Kasumi-1 (cell line): Measurements from ENCODE around the gene ZNF385C.

Source experiments
- DNase-seq, 2 experiments: peaks; one replicate each; lab custom pipeline; 2025; lab: John Stamatoyannopoulos, UW

Gene ZNF385C

GRCh38 chr17:42107597-42108576 lies 9.6 kb upstream of the ZNF385C start:
- DNase-seq = no peak

DNA sequence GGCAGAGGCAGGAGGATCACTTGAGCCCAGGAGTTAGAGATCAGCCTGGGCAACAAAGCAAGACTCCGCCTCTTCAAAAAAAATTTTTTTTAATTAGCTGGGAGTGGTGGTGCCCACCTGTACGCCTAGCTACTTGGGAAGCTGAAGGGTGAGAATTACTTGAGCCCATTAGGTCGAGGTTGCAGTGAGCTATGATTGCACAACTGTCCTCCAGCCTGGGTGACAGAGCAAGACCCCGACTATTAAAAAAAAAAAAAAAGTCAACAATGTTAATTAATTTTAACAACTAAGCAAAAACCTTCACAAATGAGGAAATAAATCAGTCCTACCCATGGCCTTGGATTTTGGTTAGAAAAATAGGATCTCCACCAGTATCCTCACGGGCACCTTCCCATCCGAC lies 8.9 kb upstream of the ZNF385C start:
- DNase-seq = no peak

DNA sequence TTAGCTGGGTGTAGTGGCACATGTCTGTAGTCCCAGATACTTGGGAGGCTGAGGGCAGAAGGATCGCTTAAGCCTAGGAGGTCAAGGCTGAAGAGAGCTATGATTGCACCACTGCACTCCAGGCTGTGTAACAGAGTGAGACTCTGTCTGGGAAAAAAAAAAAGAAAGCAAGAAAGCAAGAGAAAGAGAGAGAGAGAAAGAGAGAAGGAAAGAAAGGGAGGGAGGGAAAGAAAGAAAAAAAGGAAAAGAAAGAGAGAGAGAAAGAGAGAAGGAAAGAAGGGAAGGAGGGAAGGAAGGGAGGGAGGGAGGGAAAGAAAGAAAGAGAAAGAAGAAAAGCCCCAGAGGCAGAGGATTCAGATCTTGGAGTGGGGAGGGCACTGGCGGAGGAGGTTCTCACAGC lies 7.7 kb upstream of the ZNF385C start:
- DNase-seq = no peak

DNA sequence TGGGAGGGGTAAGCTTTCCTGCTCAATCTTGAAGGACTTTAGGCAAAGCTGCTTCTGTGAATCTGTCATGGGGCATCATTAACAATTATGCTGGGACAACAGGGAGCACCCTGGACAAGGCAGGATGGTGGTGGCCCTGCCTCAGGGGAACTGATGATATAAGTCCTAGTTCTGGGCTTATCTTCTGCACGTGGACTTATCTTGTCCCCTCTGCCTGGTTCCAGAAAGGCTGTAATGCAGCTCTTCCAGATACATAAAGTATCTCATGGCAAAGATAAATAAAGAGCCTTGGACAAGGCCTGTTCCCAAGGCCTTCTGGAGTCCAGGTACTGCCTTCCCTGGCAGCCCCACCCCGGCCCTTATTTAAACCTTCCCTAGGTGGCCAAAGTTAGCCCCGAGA lies 6.0 kb upstream of the ZNF385C start:
- DNase-seq = no peak

DNA sequence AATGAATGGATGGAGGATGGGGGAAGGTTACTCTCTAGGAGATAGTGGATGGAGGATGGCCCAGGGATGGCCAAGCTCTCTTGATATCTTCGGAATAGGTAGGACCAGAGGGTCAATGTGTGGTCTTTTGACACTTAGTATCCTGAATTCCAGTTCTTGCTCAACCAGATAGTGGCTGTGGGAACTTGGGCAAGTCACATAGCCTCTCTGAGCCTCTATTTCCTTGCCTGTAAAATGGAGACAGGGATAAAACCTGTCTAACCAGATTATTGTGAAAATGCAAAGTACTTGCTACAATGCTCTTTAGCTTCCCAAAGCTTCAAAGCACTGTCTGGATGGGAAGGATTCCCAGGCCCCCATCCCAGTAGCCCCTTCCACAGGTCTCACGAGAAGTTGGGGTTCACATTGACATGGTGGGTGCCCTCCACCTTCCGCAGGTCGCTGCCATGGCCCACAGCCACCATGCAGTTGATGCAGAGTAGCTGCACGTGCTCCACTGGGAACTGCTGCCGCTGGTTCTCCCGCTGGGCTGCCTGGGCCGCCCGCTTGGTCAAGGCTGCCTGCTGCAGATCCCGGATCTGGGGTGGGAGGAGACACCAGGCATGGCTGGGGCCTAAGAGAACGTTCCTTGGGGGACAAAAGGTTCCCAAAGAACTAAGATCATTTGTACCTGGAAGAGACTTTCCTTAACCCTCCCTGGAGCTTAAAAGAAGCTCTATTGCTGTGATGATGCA lies 5.1 kb upstream of the ZNF385C start:
- no peak for DNase-seq

GRCh38 chr17:42101513-42102292 lies 3.4 kb upstream of the ZNF385C start:
- DNase-seq = peak; percentile 35 to 50

GRCh38 chr17:42098730-42099399 lies 592 bp upstream of the ZNF385C start:
- DNase-seq = no peak

GRCh38 chr17:42096360-42097111 lies 1.7 kb downstream of the ZNF385C start:
- DNase-seq = no peak

- no peak for DNase-seq
Measured at GRCh38 chr17:42094375-42095069, 3.8 kb downstream of the ZNF385C start.

GRCh38 chr17:42092939-42093338 lies 5.3 kb downstream of the ZNF385C start:
- DNase-seq = no peak

GRCh38 chr17:42090964-42091790 lies 7.1 kb downstream of the ZNF385C start:
- DNase-seq = no peak

DNA sequence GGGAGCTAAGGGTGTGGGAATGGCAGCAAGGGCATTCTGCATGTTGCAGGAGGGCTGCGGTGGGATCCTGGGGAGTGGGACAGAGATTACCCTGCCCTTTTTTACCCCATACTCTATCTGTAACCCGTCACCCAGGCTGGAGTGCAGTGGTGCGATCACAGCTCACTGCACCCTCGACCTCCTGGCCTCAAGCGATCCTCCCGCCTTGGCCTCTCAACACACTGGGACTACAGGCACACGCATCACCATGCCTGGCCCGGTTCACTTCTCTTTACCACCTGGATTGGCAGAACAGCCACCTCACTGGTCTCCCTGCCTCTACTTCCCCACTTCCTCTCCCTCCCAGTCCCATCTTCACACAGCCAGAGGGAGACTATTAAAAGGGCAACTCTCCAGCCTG lies 9.5 kb downstream of the ZNF385C start:
- DNase-seq = no peak

GRCh38 chr17:42087736-42088705 lies 10.3 kb downstream of the ZNF385C start:
- no peak for DNase-seq

DNA sequence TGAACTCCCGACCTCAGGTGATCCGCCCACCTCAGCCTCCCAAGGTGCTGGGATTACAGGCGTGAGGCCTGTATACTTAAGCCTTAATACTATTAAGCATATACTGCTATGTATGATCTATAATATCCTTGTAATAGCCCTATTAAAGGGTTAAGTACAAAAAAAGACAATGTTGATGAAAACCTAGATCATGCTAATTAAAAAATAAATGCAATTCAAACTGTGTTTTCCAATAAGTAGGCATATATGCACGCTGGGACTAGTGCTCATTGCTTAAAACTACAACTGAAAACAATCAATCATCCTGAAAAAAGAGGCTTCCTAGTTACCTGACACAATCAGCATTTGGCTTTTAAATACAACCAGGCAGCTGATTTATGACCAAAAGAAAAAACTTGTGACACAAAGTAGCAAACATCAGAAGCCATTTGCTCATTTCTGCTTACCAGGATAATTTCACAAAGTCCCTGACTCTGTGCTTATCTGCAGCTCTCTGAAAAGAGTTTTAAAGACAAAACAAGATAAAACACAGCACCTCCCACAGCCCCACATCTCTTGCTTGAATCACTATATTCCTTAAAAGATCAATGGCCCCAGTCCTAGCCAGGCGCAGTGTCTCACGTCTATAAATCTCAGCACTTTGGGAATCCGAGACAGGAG lies 11.1 kb downstream of the ZNF385C start:
- no peak for DNase-seq

GRCh38 chr17:42081516-42082129 lies 16.6 kb downstream of the ZNF385C start:
- DNase-seq = no peak

- DNase-seq = no peak
Measured at GRCh38 chr17:42079541-42079940, 18.7 kb downstream of the ZNF385C start.

- no peak for DNase-seq
Measured at GRCh38 chr17:42078396-42079043, 19.8 kb downstream of the ZNF385C start.
